ENCODE data around the gene NDUFA7.

Gene NDUFA7

DNA sequence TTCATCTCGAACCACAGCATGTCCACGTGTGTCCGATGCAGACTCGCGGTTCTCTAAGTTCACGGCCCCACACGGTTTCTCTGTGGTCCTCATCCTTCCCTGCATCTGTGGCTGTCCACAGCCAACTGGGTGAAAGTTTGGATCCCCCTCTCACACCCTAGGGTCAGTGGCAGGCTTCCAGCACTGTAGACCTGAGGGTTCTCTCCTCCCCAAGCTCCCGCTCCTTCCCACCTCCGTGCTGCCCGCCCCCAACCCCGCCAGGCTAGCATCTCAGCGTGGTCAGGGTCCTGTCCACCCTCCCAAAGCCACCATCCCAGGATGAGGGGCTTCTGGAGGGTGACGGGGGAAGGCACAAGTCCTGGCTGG, 45.8 kb upstream of the NDUFA7 start:
- Histone ChIP-seq H2AFZ (ENCODE audit: low read length) (no peak overlapping the region), H3K79me2 (ENCODE audit: low read length) (no peaks in the 10 kb centered on the region), H3K9me3 (replicated peaks; ENCODE audit: insufficient read depth, low read length) (no peaks in the 10 kb centered on the region), H3K36me3 (replicated peaks; ENCODE audit: insufficient read depth, low read length) (no peaks in the 10 kb centered on the region), H3K4me2 (ENCODE audit: low read depth, low read length) (no peak overlapping the region), H3K27ac (ENCODE audit: low read length) (no peak overlapping the region), H3K4me1 (ENCODE audit: low read length) (peaks cover 4% of the 10 kb centered on the region), H3K9me2 (replicated peaks; ENCODE audit: insufficient read depth, low read length) (no peaks in the 10 kb centered on the region), H3F3A (ENCODE audit: insufficient read depth, low read length) (no peaks in the 10 kb centered on the region), H4K20me1 (ENCODE audit: insufficient read depth, low read length) (no peaks in the 10 kb centered on the region), H3K9ac (ENCODE audit: low read length) (no peak overlapping the region), H3K27me3 (replicated peaks; ENCODE audit: insufficient read depth, low read length) (peaks cover 34% of the 10 kb centered on the region), H3K4me3 (ENCODE audit: low read length) (no peak overlapping the region)
- TF ChIP-seq EZH2phosphoT487 (IDR thresholded peaks at IDR 0.05; ENCODE audit: low read length), result no peak
- TF ChIP-seq, protein P1, sequence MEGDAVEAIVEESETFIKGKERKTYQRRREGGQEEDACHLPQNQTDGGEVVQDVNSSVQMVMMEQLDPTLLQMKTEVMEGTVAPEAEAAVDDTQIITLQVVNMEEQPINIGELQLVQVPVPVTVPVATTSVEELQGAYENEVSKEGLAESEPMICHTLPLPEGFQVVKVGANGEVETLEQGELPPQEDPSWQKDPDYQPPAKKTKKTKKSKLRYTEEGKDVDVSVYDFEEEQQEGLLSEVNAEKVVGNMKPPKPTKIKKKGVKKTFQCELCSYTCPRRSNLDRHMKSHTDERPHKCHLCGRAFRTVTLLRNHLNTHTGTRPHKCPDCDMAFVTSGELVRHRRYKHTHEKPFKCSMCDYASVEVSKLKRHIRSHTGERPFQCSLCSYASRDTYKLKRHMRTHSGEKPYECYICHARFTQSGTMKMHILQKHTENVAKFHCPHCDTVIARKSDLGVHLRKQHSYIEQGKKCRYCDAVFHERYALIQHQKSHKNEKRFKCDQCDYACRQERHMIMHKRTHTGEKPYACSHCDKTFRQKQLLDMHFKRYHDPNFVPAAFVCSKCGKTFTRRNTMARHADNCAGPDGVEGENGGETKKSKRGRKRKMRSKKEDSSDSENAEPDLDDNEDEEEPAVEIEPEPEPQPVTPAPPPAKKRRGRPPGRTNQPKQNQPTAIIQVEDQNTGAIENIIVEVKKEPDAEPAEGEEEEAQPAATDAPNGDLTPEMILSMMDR (IDR thresholded peaks at IDR 0.05; ENCODE audit: low read length), result no peak
- TF ChIP-seq EZH2 (optimal IDR thresholded peaks at IDR 0.05; ENCODE audit: low read depth, low read length), result no peak
- DNase-seq, result no peak

DNA sequence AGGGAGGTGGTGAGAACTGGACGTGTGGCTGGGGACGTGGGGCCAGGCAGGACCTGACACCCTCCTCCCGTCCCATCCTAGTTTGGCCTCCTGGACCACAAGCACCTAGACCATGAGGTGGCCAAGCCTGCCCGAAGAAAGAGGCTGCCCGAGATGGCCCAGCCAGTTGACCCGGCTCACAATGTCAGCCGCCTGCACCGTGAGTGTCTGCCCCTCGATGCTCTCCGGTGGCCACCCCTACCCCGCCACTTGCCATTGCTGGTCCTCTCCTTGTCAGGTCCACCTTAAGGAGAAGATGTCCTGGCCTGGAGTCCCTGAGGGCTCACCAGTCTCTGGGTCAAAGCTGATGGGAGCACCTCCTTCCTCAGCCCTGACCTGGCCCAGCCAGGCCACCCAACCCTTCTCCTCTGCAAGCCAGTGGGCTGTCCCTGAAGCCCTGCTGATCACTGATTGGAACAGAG, 45.0 kb upstream of the NDUFA7 start:
- Histone ChIP-seq H3K9me2 (replicated peaks; ENCODE audit: insufficient read depth, low read length) (no peaks in the 10 kb centered on the region), H3F3A (ENCODE audit: insufficient read depth, low read length) (no peaks in the 10 kb centered on the region), H3K27me3 (replicated peaks; ENCODE audit: insufficient read depth, low read length) (peaks cover 34% of the 10 kb centered on the region), H3K79me2 (ENCODE audit: low read length) (no peaks in the 10 kb centered on the region), H3K36me3 (replicated peaks; ENCODE audit: insufficient read depth, low read length) (no peaks in the 10 kb centered on the region), H3K9ac (ENCODE audit: low read length) (no peak overlapping the region), H3K27ac (ENCODE audit: low read length) (no peak overlapping the region), H3K4me3 (ENCODE audit: low read length) (no peak overlapping the region), H2AFZ (ENCODE audit: low read length) (no peak overlapping the region), H3K9me3 (replicated peaks; ENCODE audit: insufficient read depth, low read length) (no peaks in the 10 kb centered on the region), H4K20me1 (ENCODE audit: insufficient read depth, low read length) (no peaks in the 10 kb centered on the region), H3K4me1 (ENCODE audit: low read length) (peaks cover 8% of the 10 kb centered on the region), H3K4me2 (ENCODE audit: low read depth, low read length) (no peak overlapping the region)
- DNase-seq, result no peak
- TF ChIP-seq, protein P1 (IDR thresholded peaks at IDR 0.05; ENCODE audit: low read length), result no peak
- TF ChIP-seq EZH2phosphoT487 (IDR thresholded peaks at IDR 0.05; ENCODE audit: low read length), result no peak
- no peak for TF ChIP-seq EZH2 (optimal IDR thresholded peaks at IDR 0.05; ENCODE audit: low read depth, low read length)

DNA sequence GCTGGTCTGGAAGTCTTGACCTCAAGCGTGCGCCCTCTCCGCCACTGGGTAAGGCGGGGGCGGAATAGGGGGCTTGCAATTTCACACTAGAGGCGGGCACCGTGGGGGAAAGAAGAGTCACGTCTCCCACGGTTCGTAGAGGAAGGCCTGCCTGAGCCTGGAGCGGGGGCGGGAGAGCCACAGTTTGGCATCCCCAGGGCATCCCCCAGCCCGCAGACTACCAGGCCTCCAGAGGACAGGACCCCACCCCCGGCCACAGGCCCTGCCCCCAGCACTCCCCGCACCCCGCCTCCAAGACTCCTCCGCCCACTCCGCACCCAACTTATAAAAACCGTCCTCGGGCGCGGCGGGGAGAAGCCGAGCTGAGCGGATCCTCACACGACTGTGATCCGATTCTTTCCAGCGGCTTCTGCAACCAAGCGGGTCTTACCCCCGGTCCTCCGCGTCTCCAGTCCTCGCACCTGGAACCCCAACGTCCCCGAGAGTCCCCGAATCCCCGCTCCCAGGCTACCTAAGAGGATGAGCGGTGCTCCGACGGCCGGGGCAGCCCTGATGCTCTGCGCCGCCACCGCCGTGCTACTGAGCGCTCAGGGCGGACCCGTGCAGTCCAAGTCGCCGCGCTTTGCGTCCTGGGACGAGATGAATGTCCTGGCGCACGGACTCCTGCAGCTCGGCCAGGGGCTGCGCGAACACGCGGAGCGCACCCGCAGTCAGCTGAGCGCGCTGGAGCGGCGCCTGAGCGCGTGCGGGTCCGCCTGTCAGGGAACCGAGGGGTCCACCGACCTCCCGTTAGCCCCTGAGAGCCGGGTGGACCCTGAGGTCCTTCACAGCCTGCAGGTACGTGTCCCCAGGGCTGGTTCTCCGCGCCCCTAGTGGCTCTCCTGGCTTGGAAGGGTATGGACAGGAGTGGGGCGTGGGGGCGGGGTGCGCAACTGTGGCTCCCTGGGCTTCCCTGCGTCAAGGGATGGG, 42.9 kb upstream of the NDUFA7 start, which contains the start of gene ANGPTL4:
Gene ANGPTL4 (plus strand): TSS at position 353 of the 969 bp plus-strand sequence. CDS start 167 bp downstream, at position 520.
- H3K27ac ChIP-seq (ENCODE audit: low read length), result no peak within 1 kb of the TSS
- H3F3A ChIP-seq (ENCODE audit: insufficient read depth, low read length), result no peaks in the 10 kb centered on the region
- H3K36me3 ChIP-seq (replicated peaks; ENCODE audit: insufficient read depth, low read length), result no peaks in the 10 kb centered on the region
- no peak within 1 kb of the TSS for H2AFZ ChIP-seq (ENCODE audit: low read length)
- no peaks in the 10 kb centered on the region for H3K9me2 ChIP-seq (replicated peaks; ENCODE audit: insufficient read depth, low read length)
- TF ChIP-seq EZH2phosphoT487 (IDR thresholded peaks at IDR 0.05; ENCODE audit: low read length), result no peak
- TF ChIP-seq, protein P1 (IDR thresholded peaks at IDR 0.05; ENCODE audit: low read length), result no peak
- no peak for TF ChIP-seq EZH2 (optimal IDR thresholded peaks at IDR 0.05; ENCODE audit: low read depth, low read length)
- H3K9me3 ChIP-seq (replicated peaks; ENCODE audit: insufficient read depth, low read length), result no peaks in the 10 kb centered on the region
- no peaks in the 10 kb centered on the region for H3K79me2 ChIP-seq (ENCODE audit: low read length)
- no peaks in the 10 kb centered on the region for H4K20me1 ChIP-seq (ENCODE audit: insufficient read depth, low read length)
- peak within 1 kb of the TSS; percentile 38 for H3K4me2 ChIP-seq (ENCODE audit: low read depth, low read length)
- DNase-seq, result no peak
- H3K27me3 ChIP-seq (replicated peaks; ENCODE audit: insufficient read depth, low read length), result peaks cover 34% of the 10 kb centered on the region
- no peak within 1 kb of the TSS for H3K4me3 ChIP-seq (ENCODE audit: low read length)
- peaks cover 8% of the 10 kb centered on the region for H3K4me1 ChIP-seq (ENCODE audit: low read length)
- H3K9ac ChIP-seq (ENCODE audit: low read length), result no peak within 1 kb of the TSS
